Anterior cingulate cortex (tissue), 58 donors: ENCODE data around the gene PPP4R3B.
"Not testable (repeated sequence)": the region's sequence is repeated elsewhere in the genome, so short reads cannot be mapped to it uniquely, and the experiment has no call there.

Experiments
- DNase-seq, 58 donors: peaks; one replicate each; lab custom pipeline; 2025; lab: John Stamatoyannopoulos, UW

Gene PPP4R3B

GRCh38 chr2:55598056-55598795 lies 19.2 kb downstream of the PPP4R3B start:
- no peak for DNase-seq

- DNase-seq: not testable (repeated sequence)
Observed at GRCh38 chr2:55596795-55597194, 20.6 kb downstream of the PPP4R3B start.

DNA sequence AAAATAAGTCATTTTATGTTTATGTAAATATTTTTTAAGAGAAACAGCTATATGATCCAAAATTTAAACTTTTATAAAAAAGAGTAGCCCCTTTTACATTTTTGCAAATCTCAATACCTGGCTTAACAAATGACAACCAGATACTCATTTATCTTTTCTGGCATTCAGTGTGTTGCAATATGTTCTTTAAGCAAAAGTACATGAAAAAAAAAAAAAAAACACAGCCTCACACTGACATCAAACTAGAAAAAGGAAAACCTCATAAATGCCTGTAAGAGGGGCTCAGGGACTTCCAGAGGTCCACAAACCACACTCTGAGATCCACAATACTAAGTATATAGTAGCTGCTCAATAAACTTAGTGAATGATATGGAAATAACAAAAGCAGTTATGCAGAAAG lies 21.9 kb downstream of the PPP4R3B start:
- DNase-seq: no peak

GRCh38 chr2:55592130-55592529 lies 25.3 kb downstream of the PPP4R3B start:
- no peak for DNase-seq

- DNase-seq: no peak
Observed at GRCh38 chr2:55590810-55591440, 26.5 kb downstream of the PPP4R3B start.

- DNase-seq: no peak
Observed at GRCh38 chr2:55585451-55586080, 31.9 kb downstream of the PPP4R3B start.

GRCh38 chr2:55581874-55582547 lies 35.4 kb downstream of the PPP4R3B start:
- peak in 6 of 58 donors; percentile 2 to 32 (median 6) for DNase-seq

DNA sequence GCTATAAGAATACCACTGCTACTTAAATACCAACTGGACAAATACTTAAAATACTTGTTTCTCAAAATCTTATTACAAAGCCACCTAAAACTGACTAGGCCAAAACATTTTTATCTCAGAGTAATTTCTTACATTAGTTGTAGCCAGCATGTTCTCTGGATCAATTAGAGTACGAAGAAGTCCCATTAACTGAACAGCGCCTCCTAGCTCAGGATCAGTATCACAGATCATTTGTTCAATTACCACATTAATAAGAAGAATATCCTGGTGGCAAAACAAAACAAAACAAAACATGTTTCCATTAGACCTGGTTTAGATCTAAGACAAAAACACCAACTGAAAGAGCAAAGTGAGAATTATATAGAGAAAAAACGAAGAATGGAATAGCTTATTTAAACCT lies 36.0 kb downstream of the PPP4R3B start:
- no peak for DNase-seq

DNA sequence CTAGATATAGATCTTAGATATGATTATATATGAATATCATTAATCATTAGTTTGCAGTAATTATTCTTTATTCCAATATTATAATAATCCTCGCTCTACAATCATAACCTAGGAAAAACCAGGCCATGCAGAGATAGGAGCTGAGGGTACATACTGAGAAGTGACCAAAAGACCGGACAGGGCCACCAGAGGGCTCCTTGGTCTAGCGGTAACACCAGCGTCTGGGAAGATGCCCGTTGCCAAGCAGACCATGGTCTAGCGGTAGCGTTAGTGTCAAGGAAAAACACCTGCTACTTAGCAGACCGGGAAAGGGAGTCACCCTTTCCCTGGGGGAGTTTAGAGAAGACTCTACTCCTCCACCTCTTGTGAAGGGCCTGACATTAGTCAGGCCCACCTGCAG lies 48.4 kb downstream of the PPP4R3B start:
- not testable (repeated sequence) for DNase-seq

DNA sequence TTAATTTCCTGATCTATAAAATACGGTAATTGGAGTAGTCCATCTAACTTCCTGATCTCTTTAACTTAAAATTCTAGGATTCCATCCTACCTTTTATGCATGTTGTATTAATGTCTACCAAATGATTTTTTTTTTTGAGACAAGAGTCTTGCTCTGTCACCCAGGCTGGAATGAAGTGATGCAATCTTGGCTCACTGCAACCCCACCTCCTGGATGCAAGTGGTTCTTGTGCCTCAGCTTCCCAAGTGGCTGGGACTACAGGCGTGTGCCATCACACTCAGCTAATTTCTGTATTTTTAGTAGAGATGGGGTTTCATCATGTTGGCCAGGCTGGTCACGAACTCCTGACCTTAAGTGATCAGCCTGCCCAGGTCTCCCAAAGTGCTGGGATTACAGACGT lies 50.1 kb downstream of the PPP4R3B start:
- DNase-seq: no peak

- no peak for DNase-seq
Observed at GRCh38 chr2:55565613-55566012, 51.8 kb downstream of the PPP4R3B start.

- DNase-seq: no peak
Observed at GRCh38 chr2:55560855-55561254, 56.6 kb downstream of the PPP4R3B start.

GRCh38 chr2:55556809-55557208 lies 60.6 kb downstream of the PPP4R3B start:
- DNase-seq: peak in 9 of 58 donors; percentile 1 to 21 (median 7)

- DNase-seq: no peak
Observed at GRCh38 chr2:55555977-55556376, 61.4 kb downstream of the PPP4R3B start.

DNA sequence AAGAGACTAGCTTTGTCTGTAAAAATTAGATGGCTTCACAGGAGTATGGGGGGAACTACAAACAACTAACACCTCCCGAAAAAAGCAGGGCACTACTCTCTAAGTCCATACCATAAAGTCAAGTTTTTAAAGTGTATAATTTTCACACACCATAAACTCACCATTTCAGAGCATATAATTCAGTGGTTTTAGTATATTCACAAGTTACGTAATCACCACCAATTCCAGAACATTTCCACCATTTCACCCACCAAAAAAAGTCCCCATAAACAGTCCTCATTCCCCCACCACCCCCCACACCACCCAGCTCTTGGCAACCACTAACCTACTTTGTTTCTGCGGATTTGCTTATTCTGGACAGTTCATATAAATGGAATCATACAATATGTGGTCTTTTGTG lies 64.1 kb downstream of the PPP4R3B start:
- no peak for DNase-seq

DNA sequence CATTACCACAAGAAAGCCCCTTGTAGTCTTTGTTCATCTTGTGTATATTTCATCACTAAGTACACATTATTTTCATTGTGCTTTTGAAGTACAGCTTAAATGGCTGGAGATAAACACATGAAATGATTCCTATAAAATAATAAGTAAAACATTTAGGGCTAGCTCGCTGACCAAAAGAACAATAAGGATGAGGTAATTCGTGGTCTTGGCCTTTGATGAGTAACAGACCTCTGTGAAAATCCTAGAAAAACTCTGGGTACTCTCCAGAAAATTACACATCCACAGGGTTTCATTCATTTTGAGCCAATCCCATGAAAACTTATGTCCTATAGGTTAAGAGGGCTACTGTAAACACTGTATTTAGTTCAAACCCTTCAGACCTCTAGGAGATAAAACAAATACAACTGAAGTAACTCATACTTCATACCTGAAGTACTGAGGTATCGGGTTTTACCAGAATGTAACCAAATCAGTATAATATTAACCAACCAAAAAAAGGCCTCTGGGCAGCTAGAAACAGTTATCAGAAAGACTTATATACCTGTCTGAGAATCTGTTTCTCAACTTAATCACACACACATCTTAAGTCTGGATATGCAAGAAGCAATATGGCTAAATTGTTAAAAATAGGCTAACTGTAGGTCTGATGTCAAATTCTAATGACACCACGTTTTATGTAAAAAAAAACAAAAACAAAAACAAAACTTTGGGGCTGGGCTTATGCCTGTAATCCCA lies 66.9 kb downstream of the PPP4R3B start:
- DNase-seq: no peak

DNA sequence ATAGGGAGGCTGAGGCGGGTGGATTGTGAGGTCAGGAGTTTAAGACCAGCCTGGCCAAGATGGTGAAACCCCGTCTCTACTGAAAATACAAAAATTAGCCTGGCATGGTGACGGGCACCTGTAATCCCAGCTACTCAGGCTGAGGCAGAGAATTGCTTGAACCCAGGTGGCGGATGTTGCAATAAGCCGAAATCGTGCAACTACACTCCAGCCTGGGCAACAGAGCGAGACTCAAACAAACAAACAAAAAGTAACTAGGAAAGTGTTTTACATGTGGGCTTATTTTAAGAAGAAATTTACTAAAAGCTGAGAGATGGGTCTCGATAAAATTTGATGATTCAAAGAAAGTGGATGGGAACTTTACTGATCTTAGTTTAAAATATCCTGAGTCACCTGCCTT lies 69.7 kb downstream of the PPP4R3B start:
- not testable (repeated sequence) for DNase-seq

- DNase-seq: no peak
Observed at GRCh38 chr2:55547001-55547400, 70.4 kb downstream of the PPP4R3B start.

DNA sequence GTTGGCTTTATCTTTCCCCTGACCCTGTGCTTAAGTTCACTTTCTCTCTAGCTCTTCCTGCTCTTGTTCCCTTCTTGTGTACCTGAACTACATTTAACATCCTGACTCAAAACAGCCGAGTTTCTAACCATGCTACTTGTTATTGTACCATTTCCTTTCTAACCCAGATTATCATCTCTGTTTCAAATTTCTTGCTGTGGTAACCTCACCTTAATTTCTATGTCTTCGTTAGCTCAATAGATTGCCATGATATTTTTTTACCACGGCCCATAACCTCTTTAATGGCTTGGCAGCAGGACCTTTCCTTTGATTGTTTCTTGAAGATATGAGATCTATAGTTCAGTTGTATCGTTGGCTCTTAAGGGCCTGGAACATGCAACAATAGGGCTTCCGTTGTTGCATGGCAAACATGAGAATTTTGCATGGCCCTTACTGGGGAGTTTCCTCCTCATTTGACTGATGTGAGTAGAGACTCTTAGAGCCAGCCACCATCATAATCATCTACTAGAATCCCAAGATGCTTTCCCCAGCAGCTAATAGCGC lies 86.8 kb downstream of the PPP4R3B start:
- DNase-seq: no peak

DNA sequence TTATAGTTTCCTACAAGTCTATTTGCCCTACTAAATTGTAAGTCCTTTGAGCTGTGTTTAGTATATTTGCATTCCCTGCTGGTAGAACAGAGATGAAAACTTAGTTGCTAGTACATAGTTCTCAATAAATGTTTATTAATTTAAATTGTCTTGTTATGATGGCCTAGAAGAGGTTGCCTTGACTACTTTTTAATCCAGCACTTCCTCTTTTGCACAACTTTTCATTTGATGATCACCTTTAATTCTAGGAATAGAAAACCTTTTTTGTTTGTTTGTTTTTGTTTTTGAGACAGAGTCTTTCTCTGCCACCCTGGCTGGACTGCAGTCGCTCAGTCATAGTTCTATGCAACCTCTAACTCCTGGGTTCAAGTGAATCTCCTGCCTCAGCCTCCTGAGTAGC lies 91.2 kb downstream of the PPP4R3B start:
- DNase-seq: no peak
